GM12892 (cell line): ENCODE measurements around the gene YDJC.

Source experiments
- POLR2A ChIP-seq: IDR thresholded peaks from 2 replicates; pipeline ENCODE4 v1.6.1; 2011; ENCODE audit warnings: low read depth, low read length, control low read depth
- TAF1 ChIP-seq: IDR thresholded peaks from 2 replicates; pipeline ENCODE4 v1.6.1; 2011; ENCODE audit warnings: low read depth, mild to moderate bottlenecking, control low read depth, low read length, borderline replicate concordance

DNA sequence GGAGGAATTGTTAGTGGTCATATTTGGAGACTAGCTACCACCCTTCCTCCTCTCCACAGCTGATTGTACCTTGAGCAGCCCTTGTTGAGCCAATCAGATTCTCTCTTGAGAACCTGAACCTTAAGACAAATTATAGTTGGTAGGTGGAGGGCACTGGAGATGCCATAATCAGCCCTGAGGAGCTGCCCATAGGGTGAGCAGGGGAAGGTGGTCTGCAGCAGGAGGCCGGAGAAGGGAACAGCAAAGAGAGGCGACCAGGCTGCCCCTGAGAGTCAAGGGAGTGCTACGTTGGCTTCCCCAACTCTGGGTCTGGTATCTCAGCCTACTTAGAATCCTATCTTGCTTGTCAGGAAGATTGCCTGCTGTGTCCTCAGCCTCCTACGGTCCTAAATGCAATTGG is 9.5 kb upstream of the YDJC start:
- TF ChIP-seq POLR2A: no peak
- TF ChIP-seq TAF1: no peak
